Body of pancreas (tissue), 4 donors: Measurements from ENCODE around the gene RPS6KA5.

Experiments
- POLR2A ChIP-seq, 3 donors: fragments of 450-650 bp; IDR thresholded peaks; one replicate each; pipeline ENCODE4 v1.6.1; 2016; ENCODE audit warnings: antibody characterized with exemption in 3 of 3, mild to moderate bottlenecking in 2 of 3
- TF ChIP-seq, protein P1 (sequence below), 7 experiments: fragments of 450-650 bp in 4 of 7; fragments of 200-600 bp in 3 of 7; sonication (generic) in 3 of 7; IDR thresholded peaks; one replicate each; pipeline ENCODE4 v1.5.1; 2016 to 2019; ENCODE audit warnings: antibody characterized with exemption in 7 of 7

DNA sequence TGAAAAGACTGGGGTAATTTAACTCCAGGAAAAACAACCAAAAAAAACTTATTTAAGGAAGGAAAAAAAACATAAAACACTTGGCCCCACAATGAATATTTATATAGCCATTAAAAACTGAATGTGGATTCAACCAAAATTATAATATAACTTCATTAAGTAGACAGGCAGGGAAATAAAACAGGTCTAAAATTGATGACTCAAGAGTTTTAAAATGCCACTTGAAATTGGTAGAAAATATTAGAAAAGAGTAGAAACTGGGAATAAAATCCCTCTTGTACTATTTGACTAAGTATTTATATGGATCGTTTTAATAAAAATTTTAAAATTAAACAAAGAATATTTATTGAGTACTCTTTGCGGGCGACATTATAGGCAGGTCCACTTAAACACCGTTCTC, 28.8 kb downstream of the RPS6KA5 start:
- TF ChIP-seq, protein P1, sequence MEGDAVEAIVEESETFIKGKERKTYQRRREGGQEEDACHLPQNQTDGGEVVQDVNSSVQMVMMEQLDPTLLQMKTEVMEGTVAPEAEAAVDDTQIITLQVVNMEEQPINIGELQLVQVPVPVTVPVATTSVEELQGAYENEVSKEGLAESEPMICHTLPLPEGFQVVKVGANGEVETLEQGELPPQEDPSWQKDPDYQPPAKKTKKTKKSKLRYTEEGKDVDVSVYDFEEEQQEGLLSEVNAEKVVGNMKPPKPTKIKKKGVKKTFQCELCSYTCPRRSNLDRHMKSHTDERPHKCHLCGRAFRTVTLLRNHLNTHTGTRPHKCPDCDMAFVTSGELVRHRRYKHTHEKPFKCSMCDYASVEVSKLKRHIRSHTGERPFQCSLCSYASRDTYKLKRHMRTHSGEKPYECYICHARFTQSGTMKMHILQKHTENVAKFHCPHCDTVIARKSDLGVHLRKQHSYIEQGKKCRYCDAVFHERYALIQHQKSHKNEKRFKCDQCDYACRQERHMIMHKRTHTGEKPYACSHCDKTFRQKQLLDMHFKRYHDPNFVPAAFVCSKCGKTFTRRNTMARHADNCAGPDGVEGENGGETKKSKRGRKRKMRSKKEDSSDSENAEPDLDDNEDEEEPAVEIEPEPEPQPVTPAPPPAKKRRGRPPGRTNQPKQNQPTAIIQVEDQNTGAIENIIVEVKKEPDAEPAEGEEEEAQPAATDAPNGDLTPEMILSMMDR (IDR thresholded peaks at IDR 0.05), result no peak
- no peak for TF ChIP-seq POLR2A (IDR thresholded peaks at IDR 0.05)
